GM19468 (cell line): ENCODE measurements around the gene AP2A1.

Source experiments
- ATAC-seq: cut with Tn5 transposase; IDR thresholded peaks from one replicate; pipeline ENCODE4 v1.9.1; 2021; ENCODE audit warnings: mild to moderate bottlenecking, moderate library complexity, moderate number of reproducible peaks; ENCODE audit not compliant: unreplicated experiment; ENCODE audit errors: extremely low read depth

AP2A1 gene

GRCh38 chr19:49851456-49852259 is 84.9 kb downstream of the AP2A1 start:
- no peak for ATAC-seq

GRCh38 chr19:49852631-49853126 is 85.9 kb downstream of the AP2A1 start:
- ATAC-seq = no peak

GRCh38 chr19:49853852-49854377 is 87.1 kb downstream of the AP2A1 start:
- no peak for ATAC-seq

GRCh38 chr19:49854378-49855263 is 87.8 kb downstream of the AP2A1 start:
- ATAC-seq = no peak

GRCh38 chr19:49855277-49855675 is 88.5 kb downstream of the AP2A1 start:
- ATAC-seq = no peak

- ATAC-seq = no peak
Measured at GRCh38 chr19:49855676-49856573, 89.1 kb downstream of the AP2A1 start.

- no peak for ATAC-seq
Measured at GRCh38 chr19:49856574-49857021, 89.8 kb downstream of the AP2A1 start.
